NCI-H2029 treated with DMSO at 0.1 percent for 48 hours (cell line): ENCODE results near the gene STRA8.

Experiments used
- DNase-seq: peaks from one replicate; lab custom pipeline; 2025; lab: John Stamatoyannopoulos, UW

STRA8 gene

GRCh38 chr7:135238112-135238744 is 4.6 kb downstream of the STRA8 start:
- no peak for DNase-seq

- DNase-seq = no peak
Measured at GRCh38 chr7:135239263-135239662, 5.6 kb downstream of the STRA8 start.

- no peak for DNase-seq
Measured at GRCh38 chr7:135240441-135240840, 6.8 kb downstream of the STRA8 start.

- no peak for DNase-seq
Measured at GRCh38 chr7:135242096-135242684, 8.6 kb downstream of the STRA8 start.

GRCh38 chr7:135245226-135246190 is 11.9 kb downstream of the STRA8 start:
- no peak for DNase-seq

- no peak for DNase-seq
Measured at GRCh38 chr7:135246191-135246825, 12.7 kb downstream of the STRA8 start.

GRCh38 chr7:135247746-135248471 is 14.3 kb downstream of the STRA8 start:
- DNase-seq = no peak

GRCh38 chr7:135248546-135248945 is 14.9 kb downstream of the STRA8 start:
- DNase-seq = no peak

- no peak for DNase-seq
Measured at GRCh38 chr7:135251496-135252391, 18.1 kb downstream of the STRA8 start.

GRCh38 chr7:135253851-135254771 is 20.5 kb downstream of the STRA8 start:
- DNase-seq = no peak

GRCh38 chr7:135257790-135258189 is 24.2 kb downstream of the STRA8 start:
- no peak for DNase-seq

- DNase-seq = no peak
Measured at GRCh38 chr7:135258585-135258984, 24.9 kb downstream of the STRA8 start.

GRCh38 chr7:135259702-135260101 is 26.1 kb downstream of the STRA8 start:
- no peak for DNase-seq

GRCh38 chr7:135260470-135260869 is 26.8 kb downstream of the STRA8 start:
- no peak for DNase-seq

- no peak for DNase-seq
Measured at GRCh38 chr7:135260930-135261721, 27.5 kb downstream of the STRA8 start.

GRCh38 chr7:135262623-135263320 is 29.1 kb downstream of the STRA8 start:
- DNase-seq = no peak

- no peak for DNase-seq
Measured at GRCh38 chr7:135263321-135263970, 29.8 kb downstream of the STRA8 start.

GRCh38 chr7:135265637-135266036 is 32.0 kb downstream of the STRA8 start:
- no peak for DNase-seq
